WTC11 (cell line): ENCODE measurements around the gene FANCC. TPM values are rescaled to one million over a fixed set of nuclear protein-coding genes. Genes with fewer than 3 reads are reported as not detected.

Experiments used
- ATAC-seq: fragments of 200-7000 bp; cut with Tn5 transposase; 2 replicates; pipeline ENCODE4 v1.10.0; 2021; ENCODE audit warnings: mild to moderate bottlenecking, moderate library complexity
- CTCF ChIA-PET: fragments of 300-600 bp; sonication (Branson Sonifier 250); formaldehyde crosslinking; loops from one replicate; lab custom pipeline; 2021; ENCODE audit warnings: antibody characterized with exemption; lab: Charles Lee
- POLR2A ChIA-PET: fragments of 350-600 bp; sonication (Branson Sonifier 250); formaldehyde crosslinking; loops from one replicate; lab custom pipeline; 2021; ENCODE audit warnings: antibody characterized with exemption; lab: Charles Lee
- DNase-seq: peaks from one replicate; pipeline ENCODE4 v3.0.0; 2021; ENCODE audit warnings: low spot score
- H3K27ac Mint-ChIP-seq: 2 replicates; pipeline ENCODE4 v1.8.0; 2021; ENCODE audit warnings: mixed read lengths
- H3K27me3 Mint-ChIP-seq: 2 replicates; pipeline ENCODE4 v1.8.0; 2021; ENCODE audit warnings: low read depth, mild to moderate bottlenecking, moderate library complexity, mixed read lengths
- H3K36me3 Mint-ChIP-seq: 2 replicates; pipeline ENCODE4 v1.8.0; 2021; ENCODE audit warnings: mixed read lengths
- H3K4me1 Mint-ChIP-seq: 2 replicates; pipeline ENCODE4 v1.8.0; 2022; ENCODE audit warnings: mixed read lengths
- H3K4me3 Mint-ChIP-seq: 2 replicates; pipeline ENCODE4 v1.8.0; 2021; ENCODE audit warnings: mild to moderate bottlenecking, moderate library complexity, mixed read lengths
- H3K9me3 Mint-ChIP-seq: 2 replicates; pipeline ENCODE4 v1.8.0; 2021; ENCODE audit warnings: mixed read lengths
- E2F1 ChIP-seq: sonication (generic); formaldehyde crosslinking; IDR thresholded peaks from 2 replicates; pipeline ENCODE4 v1.8.0; 2022; ENCODE audit warnings: mild to moderate bottlenecking, missing genetic modification reagents
- FOXJ3 ChIP-seq: sonication (generic); formaldehyde crosslinking; IDR thresholded peaks from 2 replicates; pipeline ENCODE4 v1.9.0; 2021; ENCODE audit warnings: missing genetic modification reagents, mild to moderate bottlenecking, borderline replicate concordance
- FOXP1 ChIP-seq: sonication (generic); formaldehyde crosslinking; IDR thresholded peaks from 2 replicates; pipeline ENCODE4 v1.8.0; 2022; ENCODE audit warnings: missing genetic modification reagents, mild to moderate bottlenecking, moderate library complexity, borderline replicate concordance
- NR1H2 ChIP-seq: sonication (generic); formaldehyde crosslinking; IDR thresholded peaks from 2 replicates; pipeline ENCODE4 v1.9.0; 2021; ENCODE audit warnings: mild to moderate bottlenecking, moderate library complexity, missing genetic modification reagents
- NR2C2 ChIP-seq: sonication (generic); formaldehyde crosslinking; IDR thresholded peaks from 2 replicates; pipeline ENCODE4 v1.8.0; 2022; ENCODE audit warnings: mild to moderate bottlenecking, missing genetic modification reagents
- OVOL2 ChIP-seq: fragments of 250-450 bp; sonication (Bioruptor Pico); IDR thresholded peaks from 2 replicates; pipeline ENCODE4 v1.9.0; 2021; ENCODE audit warnings: mild to moderate bottlenecking, borderline replicate concordance
- PRRX2 ChIP-seq: fragments of 250-450 bp; sonication (Bioruptor Pico); IDR thresholded peaks from 2 replicates; pipeline ENCODE4 v1.8.0; 2021; ENCODE audit warnings: mild to moderate bottlenecking
- TP53 ChIP-seq: sonication (generic); formaldehyde crosslinking; IDR thresholded peaks from 2 replicates; pipeline ENCODE4 v1.8.1; 2023; ENCODE audit warnings: mild to moderate bottlenecking, missing genetic modification reagents
- ZNF138 ChIP-seq: sonication (generic); formaldehyde crosslinking; conservative IDR thresholded peaks from 2 replicates; pipeline ENCODE4 v1.8.1; 2022; ENCODE audit warnings: mild to moderate bottlenecking, moderate library complexity, missing genetic modification reagents
- ZNF232 ChIP-seq: sonication (generic); formaldehyde crosslinking; IDR thresholded peaks from 2 replicates; pipeline ENCODE4 v1.8.0; 2022; ENCODE audit warnings: mild to moderate bottlenecking, missing genetic modification reagents
- ZNF425 ChIP-seq: fragments of 250-450 bp; sonication (Bioruptor Pico); conservative IDR thresholded peaks from 2 replicates; pipeline ENCODE4 v1.9.0; 2021; ENCODE audit warnings: mild to moderate bottlenecking
- ZNF671 ChIP-seq: fragments of 250-450 bp; sonication (Bioruptor Pico); IDR thresholded peaks from 2 replicates; pipeline ENCODE4 v1.8.0; 2021; ENCODE audit warnings: mild to moderate bottlenecking
- total RNA-seq: library from RNA; stranded (reverse); gene quantifications from 3 replicates; pipeline ENCODE4 v1.2.3, GENCODE V29; 2021
- TF ChIP-seq, protein P1 (sequence below): fragments of 250-450 bp; sonication (Bioruptor Pico); IDR thresholded peaks from 2 replicates; pipeline ENCODE4 v1.9.0; 2021; ENCODE audit warnings: mild to moderate bottlenecking
- TF ChIP-seq, protein P2 (sequence below): sonication (generic); formaldehyde crosslinking; IDR thresholded peaks from 2 replicates; pipeline ENCODE4 v1.8.0; 2022; ENCODE audit warnings: mild to moderate bottlenecking, missing genetic modification reagents
- TF ChIP-seq, protein P3 (sequence below): sonication (generic); formaldehyde crosslinking; IDR thresholded peaks from 2 replicates; pipeline ENCODE4 v1.8.1; 2022; ENCODE audit warnings: mild to moderate bottlenecking, missing genetic modification reagents, moderate library complexity, borderline replicate concordance
- TF ChIP-seq, protein P4 (sequence below): fragments of 250-450 bp; sonication (Bioruptor Pico); IDR thresholded peaks from 2 replicates; pipeline ENCODE4 v2.1.2; 2022; ENCODE audit warnings: mild to moderate bottlenecking, moderate library complexity

Gene FANCC
- total RNA-seq, 1 experiment from 2014 or later: 10.9 TPM

GRCh38 chr9:95143591-95144561 lies 173.6 kb downstream of the FANCC start:
- DNase-seq (no peak), ATAC-seq (no peak)
- CTCF ChIA-PET: interaction anchor here (1.1 to 4.3 kb wide), 6 partner anchors 12 to 24 kb away, joined by 3 to 21 read pairs (median 6); no protein-coding TSS in a partner anchor
- H3K4me1 Mint-ChIP-seq: peaks cover 29% of the 10 kb centered on the region
- POLR2A ChIA-PET: no interaction called here
- H3K9me3 Mint-ChIP-seq: no peaks in the 10 kb centered on the region
- H3K27me3 Mint-ChIP-seq: no peaks in the 10 kb centered on the region
- H3K4me3 Mint-ChIP-seq: no peak overlapping the region
- peak overlapping the region; percentile 28; the same call in 1 of the 2 replicates for H3K27ac Mint-ChIP-seq
- TF ChIP-seq OVOL2: no peak
- TF ChIP-seq NR2C2 (CRISPR knock-in tag): no peak
- no peak for TF ChIP-seq E2F1 (CRISPR knock-in tag)
- TF ChIP-seq FOXP1 (CRISPR knock-in tag): no peak
- TF ChIP-seq, protein P1, sequence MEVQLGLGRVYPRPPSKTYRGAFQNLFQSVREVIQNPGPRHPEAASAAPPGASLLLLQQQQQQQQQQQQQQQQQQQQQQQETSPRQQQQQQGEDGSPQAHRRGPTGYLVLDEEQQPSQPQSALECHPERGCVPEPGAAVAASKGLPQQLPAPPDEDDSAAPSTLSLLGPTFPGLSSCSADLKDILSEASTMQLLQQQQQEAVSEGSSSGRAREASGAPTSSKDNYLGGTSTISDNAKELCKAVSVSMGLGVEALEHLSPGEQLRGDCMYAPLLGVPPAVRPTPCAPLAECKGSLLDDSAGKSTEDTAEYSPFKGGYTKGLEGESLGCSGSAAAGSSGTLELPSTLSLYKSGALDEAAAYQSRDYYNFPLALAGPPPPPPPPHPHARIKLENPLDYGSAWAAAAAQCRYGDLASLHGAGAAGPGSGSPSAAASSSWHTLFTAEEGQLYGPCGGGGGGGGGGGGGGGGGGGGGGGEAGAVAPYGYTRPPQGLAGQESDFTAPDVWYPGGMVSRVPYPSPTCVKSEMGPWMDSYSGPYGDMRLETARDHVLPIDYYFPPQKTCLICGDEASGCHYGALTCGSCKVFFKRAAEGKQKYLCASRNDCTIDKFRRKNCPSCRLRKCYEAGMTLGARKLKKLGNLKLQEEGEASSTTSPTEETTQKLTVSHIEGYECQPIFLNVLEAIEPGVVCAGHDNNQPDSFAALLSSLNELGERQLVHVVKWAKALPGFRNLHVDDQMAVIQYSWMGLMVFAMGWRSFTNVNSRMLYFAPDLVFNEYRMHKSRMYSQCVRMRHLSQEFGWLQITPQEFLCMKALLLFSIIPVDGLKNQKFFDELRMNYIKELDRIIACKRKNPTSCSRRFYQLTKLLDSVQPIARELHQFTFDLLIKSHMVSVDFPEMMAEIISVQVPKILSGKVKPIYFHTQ (CRISPR knock-in tag): no peak
- TF ChIP-seq, protein P2, sequence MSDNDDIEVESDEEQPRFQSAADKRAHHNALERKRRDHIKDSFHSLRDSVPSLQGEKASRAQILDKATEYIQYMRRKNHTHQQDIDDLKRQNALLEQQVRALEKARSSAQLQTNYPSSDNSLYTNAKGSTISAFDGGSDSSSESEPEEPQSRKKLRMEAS (CRISPR knock-in tag): no peak
- TF ChIP-seq, protein P3, sequence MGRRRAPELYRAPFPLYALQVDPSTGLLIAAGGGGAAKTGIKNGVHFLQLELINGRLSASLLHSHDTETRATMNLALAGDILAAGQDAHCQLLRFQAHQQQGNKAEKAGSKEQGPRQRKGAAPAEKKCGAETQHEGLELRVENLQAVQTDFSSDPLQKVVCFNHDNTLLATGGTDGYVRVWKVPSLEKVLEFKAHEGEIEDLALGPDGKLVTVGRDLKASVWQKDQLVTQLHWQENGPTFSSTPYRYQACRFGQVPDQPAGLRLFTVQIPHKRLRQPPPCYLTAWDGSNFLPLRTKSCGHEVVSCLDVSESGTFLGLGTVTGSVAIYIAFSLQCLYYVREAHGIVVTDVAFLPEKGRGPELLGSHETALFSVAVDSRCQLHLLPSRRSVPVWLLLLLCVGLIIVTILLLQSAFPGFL (CRISPR knock-in tag): no peak
- no peak for TF ChIP-seq ZNF671 (CRISPR knock-in tag)
- TF ChIP-seq, protein P4, sequence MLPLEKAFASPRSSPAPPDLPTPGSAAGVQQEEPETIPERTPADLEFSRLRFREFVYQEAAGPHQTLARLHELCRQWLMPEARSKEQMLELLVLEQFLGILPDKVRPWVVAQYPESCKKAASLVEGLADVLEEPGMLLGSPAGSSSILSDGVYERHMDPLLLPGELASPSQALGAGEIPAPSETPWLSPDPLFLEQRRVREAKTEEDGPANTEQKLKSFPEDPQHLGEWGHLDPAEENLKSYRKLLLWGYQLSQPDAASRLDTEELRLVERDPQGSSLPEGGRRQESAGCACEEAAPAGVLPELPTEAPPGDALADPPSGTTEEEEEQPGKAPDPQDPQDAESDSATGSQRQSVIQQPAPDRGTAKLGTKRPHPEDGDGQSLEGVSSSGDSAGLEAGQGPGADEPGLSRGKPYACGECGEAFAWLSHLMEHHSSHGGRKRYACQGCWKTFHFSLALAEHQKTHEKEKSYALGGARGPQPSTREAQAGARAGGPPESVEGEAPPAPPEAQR: no peak
- TF ChIP-seq ZNF138 (CRISPR knock-in tag): no peak
- TF ChIP-seq FOXJ3 (CRISPR knock-in tag): no peak
- no peak for TF ChIP-seq ZNF425 (CRISPR knock-in tag)
- TF ChIP-seq NR1H2 (CRISPR knock-in tag): no peak
- TF ChIP-seq ZNF232 (CRISPR knock-in tag): no peak
- no peak for TF ChIP-seq PRRX2
- no peak for TF ChIP-seq TP53 (CRISPR knock-in tag)
- no peaks in the 10 kb centered on the region for H3K36me3 Mint-ChIP-seq
